Upper lobe of left lung (tissue), 4 donors: Measurements from ENCODE around the gene MYO7A.

Experiments
- POLR2A ChIP-seq, 4 donors: fragments of 450-650 bp; IDR thresholded peaks; one replicate each; pipeline ENCODE4 v1.5.1; 2016 to 2017; ENCODE audit warnings: antibody characterized with exemption in 4 of 4, mild to moderate bottlenecking in 2 of 4
- TF ChIP-seq, protein P1 (sequence below), 6 experiments: fragments of 450-650 bp in 4 of 6; fragments of 200-600 bp in 2 of 6; sonication (generic) in 2 of 6; IDR thresholded peaks; one replicate each; pipeline ENCODE4 v1.5.1; 2016 to 2019; ENCODE audit warnings: antibody characterized with exemption in 6 of 6

DNA sequence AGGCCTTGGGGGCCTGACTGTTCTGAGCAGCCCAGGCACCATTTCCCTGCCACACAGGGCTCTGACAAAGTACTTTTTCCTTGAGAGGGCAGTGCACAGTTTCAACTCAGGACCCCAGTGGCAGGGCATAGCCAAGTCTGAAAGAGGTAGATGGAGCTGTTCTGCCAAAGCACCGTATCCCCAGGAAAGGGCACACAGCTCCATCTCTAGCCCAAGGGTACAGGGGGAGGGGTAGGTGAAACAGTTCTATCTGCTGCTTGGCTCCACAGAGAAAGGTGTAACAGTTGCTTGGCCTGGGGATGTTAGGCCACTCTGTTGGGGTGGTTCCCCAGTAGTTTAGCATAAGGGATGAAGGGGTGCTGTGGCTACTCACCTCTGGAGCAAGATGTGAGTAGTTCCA is 125.6 kb downstream of the MYO7A start:
- TF ChIP-seq, protein P1, sequence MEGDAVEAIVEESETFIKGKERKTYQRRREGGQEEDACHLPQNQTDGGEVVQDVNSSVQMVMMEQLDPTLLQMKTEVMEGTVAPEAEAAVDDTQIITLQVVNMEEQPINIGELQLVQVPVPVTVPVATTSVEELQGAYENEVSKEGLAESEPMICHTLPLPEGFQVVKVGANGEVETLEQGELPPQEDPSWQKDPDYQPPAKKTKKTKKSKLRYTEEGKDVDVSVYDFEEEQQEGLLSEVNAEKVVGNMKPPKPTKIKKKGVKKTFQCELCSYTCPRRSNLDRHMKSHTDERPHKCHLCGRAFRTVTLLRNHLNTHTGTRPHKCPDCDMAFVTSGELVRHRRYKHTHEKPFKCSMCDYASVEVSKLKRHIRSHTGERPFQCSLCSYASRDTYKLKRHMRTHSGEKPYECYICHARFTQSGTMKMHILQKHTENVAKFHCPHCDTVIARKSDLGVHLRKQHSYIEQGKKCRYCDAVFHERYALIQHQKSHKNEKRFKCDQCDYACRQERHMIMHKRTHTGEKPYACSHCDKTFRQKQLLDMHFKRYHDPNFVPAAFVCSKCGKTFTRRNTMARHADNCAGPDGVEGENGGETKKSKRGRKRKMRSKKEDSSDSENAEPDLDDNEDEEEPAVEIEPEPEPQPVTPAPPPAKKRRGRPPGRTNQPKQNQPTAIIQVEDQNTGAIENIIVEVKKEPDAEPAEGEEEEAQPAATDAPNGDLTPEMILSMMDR (IDR thresholded peaks at IDR 0.05) = no peak
- no peak for TF ChIP-seq POLR2A (IDR thresholded peaks at IDR 0.05)
